HepG2 (cell line): ENCODE measurements around the gene ADCY9. TPM values are rescaled to one million over a fixed set of nuclear protein-coding genes. Genes with fewer than 3 reads are reported as not detected.
A peak's percentile ranks its signal among the peaks of the same experiment; 100 is the strongest.

Experiments
- ARID3A ChIP-seq: IDR thresholded peaks from 2 replicates; pipeline ENCODE4 v1.6.1; 2012; ENCODE audit warnings: low read depth, low read length, improper control_type of control experiment
- BHLHE40 ChIP-seq: IDR thresholded peaks from 2 replicates; pipeline ENCODE4 v1.6.1; 2011; ENCODE audit warnings: low read length, improper control_type of control experiment
- FOXO1 ChIP-seq: sonication (generic); formaldehyde crosslinking; IDR thresholded peaks from 2 replicates; pipeline ENCODE4 v1.4.0; 2020; ENCODE audit warnings: missing genetic modification reagents
- GMEB2 ChIP-seq: IDR thresholded peaks from 2 replicates; pipeline ENCODE4 v1.6.1; 2016; ENCODE audit warnings: missing biosample characterization, missing genetic modification reagents, low read depth
- IRX3 ChIP-seq: sonication (generic); formaldehyde crosslinking; IDR thresholded peaks from 2 replicates; pipeline ENCODE4 v1.8.1; 2023; ENCODE audit warnings: mild to moderate bottlenecking, low read depth, missing genetic modification reagents, borderline replicate concordance
- KAT2B ChIP-seq: fragments of 150-350 bp; IDR thresholded peaks from 2 replicates; pipeline ENCODE4 v1.6.1; 2014; ENCODE audit warnings: low read depth, low read length, borderline replicate concordance
- NR2F1 ChIP-seq, 2 experiments: fragments of 450-650 bp in 1 of 2; formaldehyde crosslinking in 1 of 2; IDR thresholded peaks; 2 replicates each; pipeline versions ENCODE4 v1.5.0 to v1.6.1; 2016 to 2020; ENCODE audit warnings: mild to moderate bottlenecking in 1 of 2, missing compliant biosample characterization in 1 of 2, missing genetic modification reagents in 1 of 2, moderate library complexity in 1 of 2
- RARA ChIP-seq: IDR thresholded peaks from 2 replicates; pipeline ENCODE4 v1.6.1; 2016; ENCODE audit warnings: missing genetic modification reagents, missing compliant biosample characterization
- REPIN1 ChIP-seq: sonication (generic); formaldehyde crosslinking; IDR thresholded peaks from 2 replicates; pipeline ENCODE4 v1.8.0; 2022; ENCODE audit warnings: missing genetic modification reagents, low read depth, mild to moderate bottlenecking, borderline replicate concordance
- REXO4 ChIP-seq: sonication (generic); formaldehyde crosslinking; IDR thresholded peaks from 2 replicates; pipeline ENCODE4 v1.8.0; 2022; ENCODE audit warnings: missing genetic modification reagents, mild to moderate bottlenecking, borderline replicate concordance
- SMARCC2 ChIP-seq: fragments of 450-650 bp; IDR thresholded peaks from 2 replicates; pipeline ENCODE4 v1.6.1; 2017; ENCODE audit warnings: antibody characterized with exemption, mild to moderate bottlenecking
- SP4 ChIP-seq: sonication (generic); formaldehyde crosslinking; IDR thresholded peaks from 2 replicates; pipeline ENCODE4 v1.8.1; 2023; ENCODE audit warnings: mild to moderate bottlenecking, missing genetic modification reagents
- TBP ChIP-seq: sonication (generic); formaldehyde crosslinking; IDR thresholded peaks from 2 replicates; pipeline ENCODE4 v1.5.0; 2020; ENCODE audit warnings: missing genetic modification reagents
- TERF1 ChIP-seq: sonication (generic); formaldehyde crosslinking; IDR thresholded peaks from 2 replicates; pipeline ENCODE4 v1.8.0; 2022; ENCODE audit warnings: mild to moderate bottlenecking, missing genetic modification reagents, moderate library complexity
- THAP7 ChIP-seq: sonication (generic); formaldehyde crosslinking; IDR thresholded peaks from 2 replicates; pipeline ENCODE4 v1.8.1; 2023; ENCODE audit warnings: mild to moderate bottlenecking, missing genetic modification reagents
- ZC3H13 ChIP-seq: sonication (generic); formaldehyde crosslinking; IDR thresholded peaks from 2 replicates; pipeline ENCODE4 v1.8.1; 2023; ENCODE audit warnings: mild to moderate bottlenecking, missing genetic modification reagents, moderate library complexity
- ZNF232 ChIP-seq: sonication (generic); formaldehyde crosslinking; IDR thresholded peaks from 2 replicates; pipeline ENCODE4 v1.4.0; 2020; ENCODE audit warnings: missing genetic modification reagents, borderline replicate concordance
- ZNF629 ChIP-seq: sonication (generic); formaldehyde crosslinking; conservative IDR thresholded peaks from 2 replicates; pipeline ENCODE4 v1.5.0; 2020; ENCODE audit warnings: missing genetic modification reagents
- ZNF691 ChIP-seq: sonication (generic); formaldehyde crosslinking; IDR thresholded peaks from 2 replicates; pipeline ENCODE4 v1.4.0; 2020; ENCODE audit warnings: missing genetic modification reagents, low read depth, mild to moderate bottlenecking, borderline replicate concordance
- ZNF703 ChIP-seq: sonication (generic); formaldehyde crosslinking; IDR thresholded peaks from 2 replicates; pipeline ENCODE4 v1.5.1; 2020; ENCODE audit warnings: missing genetic modification reagents, mild to moderate bottlenecking, moderate library complexity, borderline replicate concordance
- ZNF737 ChIP-seq: sonication (generic); formaldehyde crosslinking; IDR thresholded peaks from 2 replicates; pipeline ENCODE4 v1.5.0; 2020; ENCODE audit warnings: missing genetic modification reagents, mild to moderate bottlenecking, borderline replicate concordance
- ZNF792 ChIP-seq: IDR thresholded peaks from 2 replicates; pipeline ENCODE4 v1.6.1; 2016
- ZNF816 ChIP-seq: sonication (generic); formaldehyde crosslinking; IDR thresholded peaks from 2 replicates; pipeline ENCODE4 v1.8.0; 2022; ENCODE audit warnings: missing genetic modification reagents, mild to moderate bottlenecking, borderline replicate concordance
- ZNF850 ChIP-seq: sonication (generic); formaldehyde crosslinking; conservative IDR thresholded peaks from 2 replicates; pipeline ENCODE4 v1.9.0; 2021; ENCODE audit warnings: mild to moderate bottlenecking, missing genetic modification reagents
- polyA plus RNA-seq, 8 experiments: library from polyadenylated mRNA; depleted of rRNA in 3 of 8; stranded (reverse) in 7 of 8; unstranded in 1 of 8; fragments of >200 nt; fragmentation: Illumina TruSeq in 4 of 8; extraction: Trizol in 4 of 8; gene quantifications; 2 replicates each; pipeline versions ENCODE4 v1.2.1 to v1.2.3, GENCODE V29; 2011 to 2016; ENCODE audit warnings: low read depth in 4 of 8, missing spikeins in 1 of 8, mixed read lengths in 1 of 8; ENCODE audit not compliant: insufficient read depth in 1 of 8
- total RNA-seq, 5 experiments: library from RNA; depleted of rRNA; stranded (reverse); fragments of >200 nt; fragmentation: Illumina TruSeq; extraction: Trizol; gene quantifications; 2 replicates each; pipeline ENCODE4 v1.2.3, GENCODE V29; 2016; ENCODE audit warnings: low read depth in 1 of 5

The ADCY9 gene
- total and polyA plus RNA-seq, 2 of the 13 experiments (the other 11 are each of a cell fraction or from before 2014, with no cell fraction given): 11.2 to 13.9 TPM

GRCh38 chr16:4116325-4117249, at the start of gene ADCY9 (continued):
- no peak for TF ChIP-seq GMEB2
- TF ChIP-seq NR2F1 (CRISPR knock-in tag; IDR thresholded peaks at IDR 0.05): no peak
- no peak for TF ChIP-seq ZNF691
- TF ChIP-seq ZNF737: no peak
- TF ChIP-seq RARA (CRISPR knock-in tag): no peak
- TF ChIP-seq SP4: peak; percentile 51; the same call in 1 of the 2 replicates
- TF ChIP-seq ZNF703 (CRISPR knock-in tag): no peak
- no peak for TF ChIP-seq ZNF629 (CRISPR knock-in tag)
- no peak for TF ChIP-seq ZNF792
- TF ChIP-seq FOXO1 (CRISPR knock-in tag): 0 out of 2 replicates have a peak, but pooled peaks have one; percentile 18
- TF ChIP-seq ARID3A: no peak
- TF ChIP-seq SMARCC2: no peak
- TF ChIP-seq BHLHE40: no peak
- TF ChIP-seq THAP7: peak; percentile 45; the same call in 1 of the 2 replicates
- TF ChIP-seq IRX3: no peak
- TF ChIP-seq TBP (CRISPR knock-in tag): no peak
- TF ChIP-seq ZNF232 (CRISPR knock-in tag): no peak
- no peak for TF ChIP-seq ZNF850 (CRISPR knock-in tag)
- TF ChIP-seq ZNF816 (CRISPR knock-in tag): no peak
- TF ChIP-seq ZC3H13 (CRISPR knock-in tag): no peak
- TF ChIP-seq KAT2B: no peak
- 0 out of 2 replicates have a peak, but pooled peaks have one; percentile 66 for TF ChIP-seq TERF1 (CRISPR knock-in tag)
- 0 out of 2 replicates have a peak, but pooled peaks have one; percentile 16 for TF ChIP-seq REPIN1
- no peak for TF ChIP-seq REXO4 (CRISPR knock-in tag)
